PC-9 (cell line): ENCODE measurements around the gene TRIM28. TPM values are rescaled to one million over a fixed set of nuclear protein-coding genes. Genes with fewer than 3 reads are reported as not detected.

ENCODE experiments used
- BruUV-seq: library from RNA; stranded (reverse); fragments of 400-500 nt; replicated peaks from 2 replicates; lab custom pipeline; 2021; lab: Mats Ljungman, UMichigan
- CTCF ChIA-PET: fragments of 300-600 bp; sonication (Branson Sonifier 250); formaldehyde crosslinking; loops from one replicate; lab custom pipeline; 2022; ENCODE audit warnings: antibody characterized with exemption; lab: Charles Lee
- POLR2A ChIA-PET: fragments of 300-600 bp; sonication (Branson Sonifier 250); formaldehyde crosslinking; loops from one replicate; lab custom pipeline; 2022; ENCODE audit warnings: antibody characterized with exemption; ENCODE audit not compliant: unreplicated experiment; lab: Charles Lee
- DNase-seq, 2 experiments: peaks; one replicate each; pipeline versions ENCODE4 v3.0.0 to v3.0.0-alpha.2; 2015 to 2022; ENCODE audit warnings: mixed read lengths in 1 of 2
- H2AFZ ChIP-seq: fragments of 200-600 bp; sonication (generic); 2 replicates; pipeline ENCODE4 v1.8.1; 2017; ENCODE audit warnings: antibody characterized with exemption
- H3F3A ChIP-seq: fragments of 200-600 bp; sonication (generic); 2 replicates; pipeline ENCODE4 v1.8.1; 2017; ENCODE audit warnings: antibody characterized with exemption, mild to moderate bottlenecking, low read depth; ENCODE audit not compliant: insufficient read depth
- H3K27ac ChIP-seq: fragments of 200-600 bp; sonication (generic); 2 replicates; pipeline ENCODE4 v1.6.1; 2016; ENCODE audit warnings: mixed run types
- H3K27me3 ChIP-seq: fragments of 200-600 bp; sonication (generic); 2 replicates; pipeline ENCODE4 v1.6.1; 2016; ENCODE audit warnings: low read depth, mixed run types; ENCODE audit not compliant: insufficient read depth
- H3K36me3 ChIP-seq: fragments of 200-600 bp; sonication (generic); 2 replicates; pipeline ENCODE4 v1.6.1; 2016; ENCODE audit warnings: low read depth, mixed run types
- H3K4me1 ChIP-seq: fragments of 200-600 bp; sonication (generic); replicated peaks from 2 replicates; pipeline ENCODE4 v1.6.1; 2016; ENCODE audit warnings: mixed run types; ENCODE audit not compliant: insufficient read depth
- H3K4me2 ChIP-seq: fragments of 200-600 bp; sonication (generic); 2 replicates; pipeline ENCODE4 v1.6.1; 2017; ENCODE audit warnings: mixed run types
- H3K4me3 ChIP-seq: fragments of 200-600 bp; sonication (generic); 2 replicates; pipeline ENCODE4 v1.6.1; 2016; ENCODE audit warnings: mixed run types
- H3K79me2 ChIP-seq: fragments of 200-600 bp; sonication (generic); 2 replicates; pipeline ENCODE4 v1.6.1; 2017; ENCODE audit warnings: low read depth, mixed run types
- H3K9me2 ChIP-seq: fragments of 200-600 bp; sonication (generic); 2 replicates; pipeline ENCODE4 v1.8.1; 2017; ENCODE audit warnings: mild to moderate bottlenecking; ENCODE audit not compliant: insufficient read depth
- H3K9me3 ChIP-seq: fragments of 200-600 bp; sonication (generic); 2 replicates; pipeline ENCODE4 v1.8.1; 2016; ENCODE audit warnings: low read depth; ENCODE audit not compliant: insufficient read depth
- H4K20me1 ChIP-seq: fragments of 200-600 bp; sonication (generic); 2 replicates; pipeline ENCODE4 v1.8.1; 2017; ENCODE audit not compliant: insufficient read depth
- CTCF ChIP-seq: fragments of 200-600 bp; sonication (generic); conservative IDR thresholded peaks from 2 replicates; pipeline ENCODE4 v1.6.1; 2017; ENCODE audit warnings: mixed run types, antibody characterized with exemption, mild to moderate bottlenecking, moderate library complexity
- EZH2 ChIP-seq: fragments of 200-600 bp; sonication (generic); IDR thresholded peaks from 2 replicates; pipeline ENCODE4 v1.8.0; 2017; ENCODE audit warnings: antibody characterized with exemption, low read depth
- intact Hi-C: fragments of 100-400 bp; cut with micrococcal nuclease; formaldehyde crosslinking; loops from one replicate; pipeline ENCODE4 v1.10.0; 2022; ENCODE audit not compliant: unreplicated experiment
- total RNA-seq: library from RNA; stranded (reverse); gene quantifications from 2 replicates; pipeline ENCODE4 v1.2.3, GENCODE V29; 2021

TRIM28 gene
- total RNA-seq, 1 experiment from 2014 or later: 322 TPM

DNA sequence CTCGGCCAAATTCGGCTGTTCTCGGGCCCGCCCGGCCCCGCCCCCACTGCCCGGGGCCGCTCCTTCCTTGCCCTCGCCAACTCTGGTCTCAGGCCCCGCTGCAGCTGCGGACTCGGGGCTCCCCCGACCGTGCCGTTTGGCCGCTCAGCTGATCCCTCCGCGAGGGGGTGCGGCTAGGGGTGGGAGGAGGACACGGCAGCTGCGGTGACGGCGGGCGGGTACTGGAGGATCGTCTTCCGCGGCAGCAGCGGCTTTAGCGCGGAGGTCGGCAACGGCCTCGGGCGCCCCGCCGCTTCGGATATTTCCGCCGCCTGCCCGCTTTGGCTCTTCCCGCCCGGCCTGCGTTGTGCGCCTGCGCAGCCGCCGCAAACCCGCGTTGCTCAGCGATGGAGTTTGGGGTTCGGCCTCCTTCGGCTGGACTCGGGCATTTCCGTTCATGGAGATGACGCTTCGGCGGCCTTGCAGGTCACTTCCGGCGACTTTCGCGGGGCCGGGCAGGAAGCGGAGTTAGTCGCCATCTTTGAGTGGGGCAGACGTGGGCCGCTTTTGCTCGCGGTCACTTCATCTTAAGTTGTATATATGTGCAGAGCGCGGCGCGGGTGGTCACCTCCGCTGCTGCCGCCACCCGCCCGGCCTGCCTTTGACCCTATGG lies 14.9 kb downstream of the TRIM28 start:
- no peak overlapping the region for H3K27ac ChIP-seq
- peaks cover 4% of the 10 kb centered on the region; the same call in 1 of the 2 replicates for H3F3A ChIP-seq
- CTCF ChIA-PET: no interaction called here
- H3K4me2 ChIP-seq: no peak overlapping the region
- no peak for DNase-seq
- intact Hi-C loops: no loop called here
- H3K36me3 ChIP-seq: no peaks in the 10 kb centered on the region
- POLR2A ChIA-PET: no interaction called here
- H4K20me1 ChIP-seq: no peaks in the 10 kb centered on the region
- no peaks in the 10 kb centered on the region for H3K9me2 ChIP-seq
- peaks cover 4% of the 10 kb centered on the region; the same call in 1 of the 2 replicates for H3K4me1 ChIP-seq
- no peak for TF ChIP-seq EZH2
- TF ChIP-seq CTCF: no peak
- H3K79me2 ChIP-seq: peaks cover 9% of the 10 kb centered on the region
- no peaks in the 10 kb centered on the region for H3K9me3 ChIP-seq
- no TSS peak for BruUV-seq
- no peaks in the 10 kb centered on the region for H3K27me3 ChIP-seq
- no peak overlapping the region for H3K4me3 ChIP-seq
- no peak overlapping the region for H2AFZ ChIP-seq

GRCh38 chr19:58559275-58560006 lies 15.6 kb downstream of the TRIM28 start:
- Histone ChIP-seq H3F3A (no peaks in the 10 kb centered on the region), H2AFZ (no peak overlapping the region), H3K9me3 (no peaks in the 10 kb centered on the region), H3K27ac (no peak overlapping the region), H3K36me3 (no peaks in the 10 kb centered on the region), H3K4me3 (no peak overlapping the region), H4K20me1 (no peaks in the 10 kb centered on the region), H3K4me2 (no peak overlapping the region), H3K79me2 (peaks cover 2% of the 10 kb centered on the region; the same call in 1 of the 2 replicates), H3K9me2 (no peaks in the 10 kb centered on the region), H3K27me3 (no peaks in the 10 kb centered on the region), H3K4me1 (no peaks in the 10 kb centered on the region)
- ChIA-PET CTCF (no interaction called here), POLR2A (no interaction called here)
- TF ChIP-seq CTCF (no peak), EZH2 (no peak)
- intact Hi-C loops: no loop called here
- no peak for DNase-seq
- BruUV-seq: no TSS peak

DNA sequence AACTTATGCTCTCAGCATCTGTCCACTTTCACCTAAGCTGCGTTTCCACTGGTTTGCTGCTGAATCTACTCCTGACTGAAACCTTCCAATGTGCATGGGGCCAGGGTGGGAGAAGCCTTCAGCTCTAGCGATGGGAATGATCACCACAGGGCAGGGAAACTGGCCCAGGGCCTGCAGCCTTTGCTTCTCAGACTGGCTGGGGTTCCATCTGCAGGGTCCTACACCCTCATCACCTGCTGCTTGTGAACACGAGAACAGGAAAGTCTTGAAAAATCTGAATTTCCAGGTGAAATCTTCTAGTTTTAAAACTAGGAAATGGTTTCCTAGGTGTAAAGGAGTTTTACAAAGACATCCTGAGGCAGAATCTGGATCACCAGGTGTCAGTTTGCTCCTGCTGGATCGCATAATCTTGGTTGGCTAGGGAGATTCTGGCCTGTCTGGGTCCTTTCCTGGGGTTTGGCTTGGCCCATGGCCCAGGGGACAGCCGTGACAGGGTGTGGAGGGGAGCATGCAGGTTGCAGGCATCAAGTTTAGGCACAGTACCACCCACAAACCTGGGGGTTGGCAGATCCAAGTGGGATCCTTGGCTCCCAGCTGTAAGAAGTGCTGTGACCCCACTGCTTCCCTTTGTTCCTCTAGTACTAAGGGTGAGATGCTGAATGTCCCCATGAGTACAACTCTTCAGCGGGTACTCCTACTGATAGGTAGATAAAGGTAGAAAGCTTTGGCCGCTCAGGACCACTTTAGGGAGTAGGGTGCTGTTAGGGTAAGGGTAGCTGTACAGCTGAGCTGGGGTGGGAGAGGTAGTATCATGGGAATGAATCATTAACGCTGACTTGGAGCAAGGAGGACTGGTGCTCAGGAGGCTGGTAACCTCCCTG lies 16.4 kb downstream of the TRIM28 start:
- TF ChIP-seq CTCF: no peak
- no peak for TF ChIP-seq EZH2
- Histone ChIP-seq H2AFZ (no peak overlapping the region), H3K4me1 (no peaks in the 10 kb centered on the region), H3K4me3 (no peak overlapping the region), H4K20me1 (no peaks in the 10 kb centered on the region), H3K9me2 (no peaks in the 10 kb centered on the region), H3F3A (no peaks in the 10 kb centered on the region), H3K27me3 (no peaks in the 10 kb centered on the region), H3K79me2 (no peaks in the 10 kb centered on the region), H3K4me2 (no peak overlapping the region), H3K9me3 (no peaks in the 10 kb centered on the region), H3K36me3 (no peaks in the 10 kb centered on the region), H3K27ac (no peak overlapping the region)
- no peak for DNase-seq
- ChIA-PET CTCF (no interaction called here), POLR2A (no interaction called here)
- BruUV-seq: no TSS peak
- intact Hi-C loops: no loop called here
